Measurements from ENCODE around the gene TLX1. TPM values are rescaled to one million over a fixed set of nuclear protein-coding genes. Genes with fewer than 3 reads are reported as not detected.
"Not testable (repeated sequence)": the region's sequence is repeated elsewhere in the genome, so short reads cannot be mapped to it uniquely, and the experiment has no call there.

Gene TLX1
- total RNA-seq, 6 experiments from 2014 or later, result not detected

DNA sequence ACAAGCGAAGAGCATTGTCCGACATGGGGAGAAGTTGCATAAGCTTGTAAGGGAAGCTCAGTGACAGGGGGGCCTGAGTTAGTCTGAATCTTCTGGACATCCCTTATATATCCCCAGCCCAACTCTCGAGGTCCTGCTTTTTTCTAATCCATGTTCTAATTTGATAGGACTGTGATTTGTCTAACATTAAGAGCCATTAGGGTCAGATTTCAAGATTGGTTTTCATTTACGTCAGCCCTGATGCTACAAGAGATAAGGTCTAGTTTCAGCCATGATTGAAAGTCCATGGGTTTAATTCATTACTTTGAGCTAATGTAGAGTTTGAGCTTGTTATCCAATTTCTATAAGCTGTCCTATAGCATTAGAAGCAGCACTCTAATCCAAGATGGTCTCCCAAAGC is 20.3 kb downstream of the TLX1 start:
- Mint-ChIP-seq H3K9me3 (peaks cover 11% of the 10 kb centered on the region; the same call in 1 of the 2 replicates), H3K4me3 (no peak overlapping the region), H3K27ac (no peak overlapping the region), H3K27me3 (ENCODE audit: insufficient read depth) (peaks cover 63% of the 10 kb centered on the region), H3K36me3 (ENCODE audit: low read depth) (no peaks in the 10 kb centered on the region; the same call in 1 of the 2 replicates), H3K4me1 (ENCODE audit: low read depth) (peaks cover 11% of the 10 kb centered on the region)
- no peak for DNase-seq
- TF ChIP-seq, protein P1, sequence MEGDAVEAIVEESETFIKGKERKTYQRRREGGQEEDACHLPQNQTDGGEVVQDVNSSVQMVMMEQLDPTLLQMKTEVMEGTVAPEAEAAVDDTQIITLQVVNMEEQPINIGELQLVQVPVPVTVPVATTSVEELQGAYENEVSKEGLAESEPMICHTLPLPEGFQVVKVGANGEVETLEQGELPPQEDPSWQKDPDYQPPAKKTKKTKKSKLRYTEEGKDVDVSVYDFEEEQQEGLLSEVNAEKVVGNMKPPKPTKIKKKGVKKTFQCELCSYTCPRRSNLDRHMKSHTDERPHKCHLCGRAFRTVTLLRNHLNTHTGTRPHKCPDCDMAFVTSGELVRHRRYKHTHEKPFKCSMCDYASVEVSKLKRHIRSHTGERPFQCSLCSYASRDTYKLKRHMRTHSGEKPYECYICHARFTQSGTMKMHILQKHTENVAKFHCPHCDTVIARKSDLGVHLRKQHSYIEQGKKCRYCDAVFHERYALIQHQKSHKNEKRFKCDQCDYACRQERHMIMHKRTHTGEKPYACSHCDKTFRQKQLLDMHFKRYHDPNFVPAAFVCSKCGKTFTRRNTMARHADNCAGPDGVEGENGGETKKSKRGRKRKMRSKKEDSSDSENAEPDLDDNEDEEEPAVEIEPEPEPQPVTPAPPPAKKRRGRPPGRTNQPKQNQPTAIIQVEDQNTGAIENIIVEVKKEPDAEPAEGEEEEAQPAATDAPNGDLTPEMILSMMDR (IDR thresholded peaks at IDR 0.05), result no peak

DNA sequence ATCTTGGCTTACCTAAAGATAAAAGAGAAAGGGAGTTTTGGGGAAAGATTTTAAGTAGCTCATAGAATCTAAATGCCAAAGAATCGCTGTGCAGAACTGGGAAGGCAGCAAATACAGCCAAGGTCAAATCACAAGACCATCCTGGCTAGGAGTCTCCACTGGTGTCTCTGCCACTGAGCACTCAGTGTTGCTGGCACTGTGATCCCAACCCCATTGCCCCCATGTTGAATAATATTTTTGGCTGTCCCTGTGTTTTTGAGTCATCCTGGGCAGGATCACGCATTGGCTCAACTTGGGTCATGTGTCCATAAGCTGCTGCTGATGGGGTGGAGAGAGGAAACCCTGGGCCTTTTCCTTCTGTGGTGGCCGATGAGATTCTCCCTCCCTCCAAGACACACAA is 21.2 kb downstream of the TLX1 start:
- Mint-ChIP-seq H3K9me3 (peaks cover 11% of the 10 kb centered on the region; the same call in 1 of the 2 replicates), H3K4me1 (ENCODE audit: low read depth) (peaks cover 16% of the 10 kb centered on the region), H3K4me3 (no peak overlapping the region), H3K36me3 (ENCODE audit: low read depth) (no peaks in the 10 kb centered on the region; the same call in 1 of the 2 replicates), H3K27ac (no peak overlapping the region), H3K27me3 (ENCODE audit: insufficient read depth) (peaks cover 58% of the 10 kb centered on the region)
- no peak for DNase-seq
- TF ChIP-seq, protein P1 (IDR thresholded peaks at IDR 0.05), result no peak

DNA sequence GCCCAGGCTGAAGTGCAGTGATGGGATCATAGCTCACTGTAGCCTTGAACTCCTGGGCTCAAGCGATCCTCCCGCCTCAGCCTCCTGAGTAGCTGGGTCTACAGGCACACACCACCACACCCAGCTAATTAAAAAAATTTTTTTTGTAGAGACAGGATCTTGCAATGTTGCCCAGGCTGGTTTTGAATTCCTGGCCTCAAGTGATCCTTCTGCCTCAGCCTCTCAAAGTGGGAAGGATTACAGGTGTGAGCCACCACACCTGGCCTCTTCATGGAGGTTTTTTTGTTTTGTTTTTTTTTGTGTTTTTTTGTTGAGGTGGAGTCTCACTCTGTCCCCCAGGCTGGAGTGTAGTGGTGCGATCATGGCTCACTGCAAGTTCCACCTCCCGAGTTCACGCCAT is 23.4 kb downstream of the TLX1 start:
- H3K27me3 Mint-ChIP-seq (ENCODE audit: insufficient read depth), result peaks cover 59% of the 10 kb centered on the region
- H3K27ac Mint-ChIP-seq; H3K9me3 Mint-ChIP-seq; H3K4me3 Mint-ChIP-seq; DNase-seq; H3K36me3 Mint-ChIP-seq (ENCODE audit: low read depth): not testable (repeated sequence)
- H3K4me1 Mint-ChIP-seq (ENCODE audit: low read depth), result peaks cover 29% of the 10 kb centered on the region

DNA sequence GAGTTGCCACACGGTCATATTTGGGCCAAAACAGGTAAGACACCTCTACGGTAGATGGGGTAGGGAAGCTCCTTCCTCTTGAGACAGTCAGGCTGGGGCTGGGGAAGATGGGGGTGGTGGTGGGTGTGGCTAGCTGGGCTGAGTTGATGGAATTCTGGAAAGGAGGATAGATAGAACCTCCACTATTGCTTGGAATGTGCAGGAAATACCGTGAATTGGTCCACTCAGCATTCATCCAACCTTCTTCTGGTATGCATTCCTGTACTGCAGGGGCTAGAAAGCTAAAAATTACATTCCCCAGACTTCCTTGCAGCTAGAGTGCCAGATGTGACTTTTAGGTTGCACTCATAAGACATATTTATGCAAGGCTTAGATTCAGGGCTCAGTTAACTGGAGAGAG is 24.8 kb downstream of the TLX1 start:
- H3K27me3 Mint-ChIP-seq (ENCODE audit: insufficient read depth), result peaks cover 57% of the 10 kb centered on the region

DNA sequence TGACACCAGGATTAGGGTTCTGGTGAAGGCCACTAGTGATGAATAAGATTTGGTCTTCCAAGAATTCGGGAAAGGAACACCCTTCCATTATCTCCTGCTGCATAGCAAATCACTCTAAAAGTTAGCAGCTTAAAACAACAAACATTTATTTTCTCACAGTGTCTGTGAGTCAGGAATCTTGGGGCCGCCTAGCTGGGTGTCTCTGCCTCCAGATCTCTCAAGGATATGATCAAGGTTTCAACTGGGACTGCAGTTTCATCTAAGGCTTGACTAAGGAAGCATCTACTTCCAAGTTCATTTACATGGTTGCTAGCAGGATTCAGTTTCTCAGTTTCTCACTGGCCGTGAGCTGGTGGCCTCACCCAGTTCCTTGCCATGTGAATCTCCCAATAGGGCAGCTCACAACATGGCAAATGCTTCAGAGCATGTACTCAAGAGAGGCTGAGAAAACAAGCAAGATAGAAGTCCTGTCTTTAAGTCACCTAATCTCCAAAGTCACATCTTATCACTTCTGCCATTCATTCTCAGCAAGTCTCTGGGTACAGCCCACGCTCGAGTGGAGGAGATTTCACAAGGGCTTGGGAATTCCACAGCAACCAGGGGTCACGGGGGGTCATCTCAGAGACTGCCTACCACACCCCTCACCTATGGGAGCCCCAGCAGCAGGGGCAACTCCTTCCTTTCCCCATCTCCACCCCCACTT is 26.8 kb downstream of the TLX1 start:
- H3K27me3 Mint-ChIP-seq (ENCODE audit: insufficient read depth), result peaks cover 40% of the 10 kb centered on the region
- peak; percentile 36 for DNase-seq
- TF ChIP-seq, protein P1 (IDR thresholded peaks at IDR 0.05), result no peak
- peaks cover 42% of the 10 kb centered on the region for H3K4me1 Mint-ChIP-seq (ENCODE audit: low read depth)
- H3K36me3 Mint-ChIP-seq (ENCODE audit: low read depth), result no peaks in the 10 kb centered on the region
- H3K27ac Mint-ChIP-seq, result peak overlapping the region; percentile 1; the same call in 1 of the 2 replicates
- H3K4me3 Mint-ChIP-seq, result no peak overlapping the region
- H3K9me3 Mint-ChIP-seq, result no peaks in the 10 kb centered on the region

More for the DNA sequence above, 24.8 kb downstream of the TLX1 start:
- Mint-ChIP-seq H3K4me3 (no peak overlapping the region), H3K9me3 (no peaks in the 10 kb centered on the region), H3K36me3 (ENCODE audit: low read depth) (no peaks in the 10 kb centered on the region), H3K27ac (no peak overlapping the region), H3K4me1 (ENCODE audit: low read depth) (peaks cover 29% of the 10 kb centered on the region)
- TF ChIP-seq, protein P1 (IDR thresholded peaks at IDR 0.05), result no peak
- no peak for DNase-seq

DNA sequence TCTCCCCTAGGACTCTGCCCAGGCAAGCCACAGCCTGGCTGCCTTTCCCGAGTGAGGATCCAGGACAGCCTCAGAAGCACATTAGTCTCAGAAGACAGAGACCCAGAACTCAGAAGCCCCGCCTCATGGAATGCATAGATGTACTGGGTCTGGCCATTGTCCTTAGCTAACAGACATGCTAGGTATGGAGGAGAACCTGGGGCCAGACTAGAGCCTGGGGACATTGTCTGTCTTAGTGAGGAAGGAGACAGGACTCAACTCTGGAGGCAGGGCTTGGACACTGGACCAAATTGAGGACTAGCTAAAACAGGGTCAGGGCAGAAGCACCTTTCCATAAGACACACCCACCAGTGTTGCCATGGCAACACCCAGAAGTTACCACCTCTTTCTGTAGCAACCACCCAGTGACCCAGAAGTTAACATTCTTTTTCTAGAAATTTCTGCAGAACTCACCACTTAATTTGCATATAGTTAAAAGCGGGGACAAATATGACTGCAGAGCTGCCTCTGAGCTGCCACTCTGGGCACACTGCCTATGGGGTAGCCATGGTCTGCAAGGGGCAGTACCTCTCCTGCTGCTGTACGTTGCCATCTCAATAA is 27.5 kb downstream of the TLX1 start:
- H3K9me3 Mint-ChIP-seq, result no peaks in the 10 kb centered on the region
- no peak overlapping the region for H3K4me3 Mint-ChIP-seq
- no peak for DNase-seq
- H3K4me1 Mint-ChIP-seq (ENCODE audit: low read depth), result peaks cover 42% of the 10 kb centered on the region
- no peak overlapping the region; the same call in 1 of the 2 replicates for H3K27ac Mint-ChIP-seq
- H3K36me3 Mint-ChIP-seq (ENCODE audit: low read depth), result no peaks in the 10 kb centered on the region
- TF ChIP-seq, protein P1 (IDR thresholded peaks at IDR 0.05), result no peak
- peaks cover 39% of the 10 kb centered on the region for H3K27me3 Mint-ChIP-seq (ENCODE audit: insufficient read depth)

Measured in HFFc6 (cell line).